Adrenal gland (tissue), 12 donors: ENCODE data around the gene ARHGAP22. TPM values are rescaled to one million over a fixed set of nuclear protein-coding genes. Genes with fewer than 3 reads are reported as not detected.

Experiments used
- DNase-seq, 7 donors: peaks; one replicate each; pipeline ENCODE4 v3.0.0-alpha.2; 2019 to 2020
- H3K27ac ChIP-seq, 5 donors: fragments of 200-600 bp; sonication (generic) in 4 of 5; 1 replicate in 3 of 5; 2 replicates in 2 of 5; pipeline versions ENCODE4 v1.5.1 to v1.8.0; 2016 to 2020; ENCODE audit warnings: mild to moderate bottlenecking in 1 of 5
- H3K27me3 ChIP-seq: fragments of 200-600 bp; 2 replicates; pipeline ENCODE4 v1.8.0; 2021
- H3K36me3 ChIP-seq, 2 donors: fragments of 200-600 bp; replicated peaks in 1 of 2; 1 replicate in 1 of 2; 2 replicates in 1 of 2; pipeline versions ENCODE4 v1.5.1 to v1.8.0; 2018 to 2022
- H3K4me1 ChIP-seq, 2 donors: fragments of 200-600 bp; replicated peaks in 1 of 2; 1 replicate in 1 of 2; 2 replicates in 1 of 2; pipeline versions ENCODE4 v1.5.1 to v1.8.0; 2018 to 2021
- H3K4me3 ChIP-seq, 4 donors: fragments of 200-600 bp; sonication (generic) in 3 of 4; one replicate each; pipeline ENCODE4 v1.5.1; 2016 to 2018
- H3K9me3 ChIP-seq, 3 donors: fragments of 200-600 bp; sonication (generic) in 1 of 3; replicated peaks in 1 of 3; 1 replicate in 2 of 3; 2 replicates in 1 of 3; pipeline versions ENCODE4 v1.5.1 to v1.8.0; 2016 to 2021
- CTCF ChIP-seq, 6 experiments: fragments of 450-650 bp in 4 of 6; fragments of 200-600 bp in 2 of 6; sonication (generic) in 1 of 6; IDR thresholded peaks; 1 replicate in 5 of 6; 2 replicates in 1 of 6; pipeline versions ENCODE4 v1.5.1 to v1.8.0; 2016 to 2021; ENCODE audit warnings: antibody characterized with exemption in 6 of 6, mild to moderate bottlenecking in 2 of 6, moderate library complexity in 1 of 6
- POLR2A ChIP-seq, 2 donors: fragments of 450-650 bp; IDR thresholded peaks; one replicate each; pipeline ENCODE4 v1.6.1; 2017; ENCODE audit warnings: antibody characterized with exemption in 2 of 2, mild to moderate bottlenecking in 2 of 2, moderate library complexity in 1 of 2
- WGBS, 4 donors: extraction: QIAGEN DNeasy Blood & Tissue Kit in 2 of 4; methylation state at CpG; one replicate each; pipeline versions ENCODE4 v1.1.5 to v1.1.7; 2013 to 2017; 5-methylcytosine and 5-hydroxymethylcytosine counted together
- intact Hi-C, 2 donors: fragments of 100-400 bp; cut with DNase I; formaldehyde crosslinking; loops; one replicate each; pipeline versions ENCODE4 v1.14.1 to v1.15.0; 2022 to 2023
- polyA plus RNA-seq, 3 donors: library from polyadenylated mRNA; stranded (reverse); fragments of 200-250 nt in 2 of 3; fragments of 350-450 nt in 1 of 3; fragmentation: Illumina TruSeq in 1 of 3; extraction: RNeasy Lipid Tissue Mini Kit (QIAGEN cat#74804) in 1 of 3; gene quantifications; one replicate each; pipeline ENCODE4 v1.2.3, GENCODE V29; 2013 to 2014
- total RNA-seq, 9 donors: library from RNA; depleted of rRNA in 4 of 9; stranded (reverse); fragments of >200 nt in 4 of 9; fragments of 120-200 nt in 1 of 9; fragmentation: NEBNext Ultra II Directional in 1 of 9; extraction: Animal tissue kit (Norgen Biotek cat#: 25700) in 1 of 9; gene quantifications; one replicate each; pipeline versions ENCODE4 v1.1.0 to v1.2.4, GENCODE V29; 2013 to 2023
- donor health status: healthy with polysubstance abuse.
- donor health status: Bipolar disorder and iron deficiency.
- donor health status: DM: yes; HTN: yes; CAD: no.
- donor health status: DM: no; HTN: no; CAD: no.
- donor health status: DM: no; HTN: no; CAD: no.
- donor health status: DM: yes; HTN: yes; CAD: no.

ARHGAP22 gene
- total and polyA plus RNA-seq, 12 donors, result 0.91 to 11.6 (median 4.6) TPM

DNA sequence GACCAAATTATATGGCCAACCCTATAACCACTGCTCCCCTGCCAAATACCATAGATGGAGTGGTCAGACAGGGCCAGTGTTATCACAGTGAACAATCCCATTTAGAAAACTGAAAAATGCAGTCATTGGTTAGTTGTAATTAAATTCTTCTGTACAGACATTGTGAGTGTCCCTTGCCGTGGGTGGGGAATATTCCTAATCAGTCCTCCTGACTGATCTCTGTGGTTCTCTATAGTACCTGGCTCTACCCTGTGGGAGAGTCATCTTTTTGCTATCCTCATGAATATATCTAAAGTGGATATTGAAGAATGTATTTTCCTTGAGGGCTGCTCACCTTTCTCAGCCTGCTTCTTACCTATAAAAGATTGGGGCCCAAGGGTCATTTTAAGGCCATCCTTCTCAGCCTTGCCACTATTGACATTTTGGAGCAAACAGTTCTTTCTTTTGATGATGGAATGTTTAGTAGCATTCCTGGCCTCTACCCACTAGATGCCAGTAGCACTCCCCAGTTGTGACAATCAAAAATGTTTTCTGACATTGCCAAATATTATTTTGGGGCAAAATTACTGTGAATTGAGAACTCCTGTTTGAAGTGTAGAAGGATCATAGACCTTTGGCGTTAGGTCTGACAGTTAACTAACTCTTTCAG, 188.2 kb downstream of the ARHGAP22 start:
- H3K9me3 ChIP-seq, result peaks cover 0 to 7% (median 0%) of the 10 kb centered on the region in 3 donors

GRCh38 chr10:48414778-48415177, 190.1 kb downstream of the ARHGAP22 start:
- intact Hi-C loops, result no loop called here
- DNase-seq, result no peak
- TF ChIP-seq POLR2A (IDR thresholded peaks at IDR 0.05), result no peak
- no peak for TF ChIP-seq CTCF (IDR thresholded peaks at IDR 0.05)
- H3K4me1 ChIP-seq, result no peaks in the 10 kb centered on the region
- no peaks in the 10 kb centered on the region for H3K27me3 ChIP-seq
- peaks cover 0 to 7% (median 0%) of the 10 kb centered on the region in 3 donors for H3K9me3 ChIP-seq
- H3K36me3 ChIP-seq, result no peaks in the 10 kb centered on the region
- H3K4me3 ChIP-seq, result no peak overlapping the region
- WGBS, 4 donors, result 79 to 82% (median 81%) methylated on average over 1 of the region's 1 CpG
- H3K27ac ChIP-seq, result no peak overlapping the region

More for the DNA sequence above, 188.2 kb downstream of the ARHGAP22 start:
- DNase-seq, result no peak
- H3K27me3 ChIP-seq, result no peaks in the 10 kb centered on the region
- WGBS, 4 donors, result 90 to 94% (median 93%) methylated on average over 2 of the region's 2 CpGs
- H3K36me3 ChIP-seq, result no peaks in the 10 kb centered on the region
- no peak overlapping the region for H3K27ac ChIP-seq
- H3K4me1 ChIP-seq, result no peaks in the 10 kb centered on the region
- intact Hi-C loops, result no loop called here
- no peak for TF ChIP-seq POLR2A (IDR thresholded peaks at IDR 0.05)
- no peak for TF ChIP-seq CTCF (IDR thresholded peaks at IDR 0.05)
- H3K4me3 ChIP-seq, result no peak overlapping the region

GRCh38 chr10:48414160-48414559, 190.7 kb downstream of the ARHGAP22 start:
- intact Hi-C loops, result no loop called here

GRCh38 chr10:48412933-48413332, 191.9 kb downstream of the ARHGAP22 start:
- TF ChIP-seq CTCF (IDR thresholded peaks at IDR 0.05) (no peak), POLR2A (IDR thresholded peaks at IDR 0.05) (no peak)

More at GRCh38 chr10:48414160-48414559, 190.7 kb downstream of the ARHGAP22 start:
- H3K27me3 ChIP-seq, result no peaks in the 10 kb centered on the region
- no peak for TF ChIP-seq POLR2A (IDR thresholded peaks at IDR 0.05)
- TF ChIP-seq CTCF (IDR thresholded peaks at IDR 0.05), result no peak
- WGBS, 4 donors, result 75 to 85% (median 76%) methylated on average over 1 of the region's 1 CpG
- H3K9me3 ChIP-seq, result peaks cover 0 to 7% (median 0%) of the 10 kb centered on the region in 3 donors
- no peaks in the 10 kb centered on the region for H3K4me1 ChIP-seq
- H3K36me3 ChIP-seq, result no peaks in the 10 kb centered on the region
- DNase-seq, result no peak
- H3K27ac ChIP-seq, result no peak overlapping the region
- H3K4me3 ChIP-seq, result no peak overlapping the region

More at GRCh38 chr10:48412933-48413332, 191.9 kb downstream of the ARHGAP22 start:
- intact Hi-C loops, result no loop called here
- H3K4me3 ChIP-seq, result no peak overlapping the region
- no peaks in the 10 kb centered on the region for H3K27me3 ChIP-seq
- peaks cover 0 to 7% (median 0%) of the 10 kb centered on the region in 3 donors for H3K9me3 ChIP-seq
- 95 to 99% (median 98%) methylated on average over 4 of the region's 4 CpGs for WGBS, 4 donors
- no peak for DNase-seq
- no peaks in the 10 kb centered on the region for H3K4me1 ChIP-seq
- no peak overlapping the region for H3K27ac ChIP-seq
- no peaks in the 10 kb centered on the region for H3K36me3 ChIP-seq
